ENCODE results near the gene ERGIC1. TPM values are rescaled to one million over a fixed set of nuclear protein-coding genes. Genes with fewer than 3 reads are reported as not detected.
A peak's percentile ranks its signal among the peaks of the same experiment; 100 is the strongest.

ERGIC1 gene
- total RNA-seq, 4 donors from 2014 or later: 60.9 to 123 (median 99.3) TPM

- Histone ChIP-seq H3K4me1 (peaks cover 0 to 47% (median 22%) of the 10 kb centered on the region in 4 donors), H3K36me3 (no peaks in the 10 kb centered on the region), H3K27ac (peak overlapping the region in 3 of 4 donors; percentile 47 to 89 (median 78)), H3K9me3 (no peaks in the 10 kb centered on the region), H3K27me3 (no peaks in the 10 kb centered on the region), H3K4me3 (no peak overlapping the region)
- TF ChIP-seq CTCF (IDR thresholded peaks at IDR 0.05) (no peak), EP300 (IDR thresholded peaks at IDR 0.05) (no peak), POLR2A (IDR thresholded peaks at IDR 0.05) (no peak)
- 88 to 89% methylated on average over 6 of the region's 6 CpGs for WGBS, 2 donors
- no peak for DNase-seq (ENCODE audit: low spot score in 2 of 2)
These were observed 34.6 kb upstream of the ERGIC1 start for GRCh38 chr5:172799416-172799815.

GRCh38 chr5:172800088-172800551 is 33.9 kb upstream of the ERGIC1 start:
- DNase-seq (ENCODE audit: low spot score in 2 of 2): peak; percentile 38 to 46
- WGBS, 2 donors: 83 to 87% methylated on average over 15 to 16 of the region's 16 CpGs
- TF ChIP-seq POLR2A (IDR thresholded peaks at IDR 0.05) (no peak), EP300 (IDR thresholded peaks at IDR 0.05) (peak in 1 of 2 donors; percentile 71), CTCF (IDR thresholded peaks at IDR 0.05) (no peak)
- Histone ChIP-seq H3K27ac (peak overlapping the region; percentile 7 to 89 (median 62)), H3K9me3 (no peaks in the 10 kb centered on the region), H3K27me3 (no peaks in the 10 kb centered on the region), H3K4me3 (no peak overlapping the region), H3K4me1 (peaks cover 0 to 40% (median 17%) of the 10 kb centered on the region in 4 donors), H3K36me3 (no peaks in the 10 kb centered on the region)

GRCh38 chr5:172801179-172801671 is 32.8 kb upstream of the ERGIC1 start:
- H3K36me3 ChIP-seq: no peaks in the 10 kb centered on the region
- no peak for TF ChIP-seq POLR2A (IDR thresholded peaks at IDR 0.05)
- peak in 1 of 2 donors; percentile 40 for TF ChIP-seq EP300 (IDR thresholded peaks at IDR 0.05)
- WGBS, 2 donors: 63 to 67% methylated on average over 4 of the region's 4 CpGs
- H3K9me3 ChIP-seq: no peaks in the 10 kb centered on the region
- no peak overlapping the region for H3K4me3 ChIP-seq
- no peak for DNase-seq (ENCODE audit: low spot score in 2 of 2)
- H3K4me1 ChIP-seq: peaks cover 0 to 29% (median 11%) of the 10 kb centered on the region in 4 donors
- H3K27ac ChIP-seq: peak overlapping the region in 2 of 4 donors; percentile 78 to 89
- H3K27me3 ChIP-seq: no peaks in the 10 kb centered on the region

- no peak for TF ChIP-seq CTCF (IDR thresholded peaks at IDR 0.05)
- TF ChIP-seq EP300 (IDR thresholded peaks at IDR 0.05): no peak
- TF ChIP-seq POLR2A (IDR thresholded peaks at IDR 0.05): no peak
- Histone ChIP-seq H3K27me3 (no peaks in the 10 kb centered on the region), H3K36me3 (no peaks in the 10 kb centered on the region), H3K4me1 (peaks cover 0 to 27% (median 9%) of the 10 kb centered on the region in 4 donors), H3K4me3 (no peak overlapping the region), H3K27ac (no peak overlapping the region), H3K9me3 (no peaks in the 10 kb centered on the region)
- DNase-seq (ENCODE audit: low spot score in 2 of 2): no peak
- 87 to 100% methylated on average over 2 of the region's 2 CpGs for WGBS, 2 donors
These were observed 31.9 kb upstream of the ERGIC1 start for GRCh38 chr5:172802112-172802511.

GRCh38 chr5:172802567-172803176 is 31.4 kb upstream of the ERGIC1 start:
- no peaks in the 10 kb centered on the region for H3K36me3 ChIP-seq
- H3K4me3 ChIP-seq: no peak overlapping the region
- peaks cover 0 to 28% (median 7%) of the 10 kb centered on the region in 4 donors for H3K4me1 ChIP-seq
- no peak for DNase-seq (ENCODE audit: low spot score in 2 of 2)
- 84 to 92% methylated on average over 4 of the region's 4 CpGs for WGBS, 2 donors
- no peaks in the 10 kb centered on the region for H3K27me3 ChIP-seq
- no peak overlapping the region for H3K27ac ChIP-seq
- no peaks in the 10 kb centered on the region for H3K9me3 ChIP-seq
- TF ChIP-seq EP300 (IDR thresholded peaks at IDR 0.05) (no peak), POLR2A (IDR thresholded peaks at IDR 0.05) (no peak), CTCF (IDR thresholded peaks at IDR 0.05) (no peak)

All from tibial nerve (tissue), 4 donors.